ENCODE results near the gene FOLR3. TPM values are rescaled to one million over a fixed set of nuclear protein-coding genes. Genes with fewer than 3 reads are reported as not detected.
"Not testable (repeated sequence)": the region's sequence is repeated elsewhere in the genome, so short reads cannot be mapped to it uniquely, and the experiment has no call there.

The FOLR3 gene
- total RNA-seq, 1 experiment from 2014 or later: not detected

GRCh38 chr11:72164187-72164586 is 28.7 kb downstream of the FOLR3 start:
- Mint-ChIP-seq H3K27me3 (ENCODE audit: low read depth) (peaks cover 18% of the 10 kb centered on the region), H3K36me3 (peaks cover 11% of the 10 kb centered on the region), H3K9me3 (peaks cover 31% of the 10 kb centered on the region)
- POLR2A ChIA-PET; H3K4me3 Mint-ChIP-seq; DNase-seq (ENCODE audit: low spot score); H3K27ac Mint-ChIP-seq; CTCF ChIA-PET; H3K4me1 Mint-ChIP-seq; ATAC-seq: not testable (repeated sequence)

- H3K27ac Mint-ChIP-seq; H3K4me3 Mint-ChIP-seq; H3K27me3 Mint-ChIP-seq (ENCODE audit: low read depth); DNase-seq (ENCODE audit: low spot score); CTCF ChIA-PET; H3K4me1 Mint-ChIP-seq; H3K36me3 Mint-ChIP-seq; POLR2A ChIA-PET; ATAC-seq: not testable (repeated sequence)
- H3K9me3 Mint-ChIP-seq: peaks cover 20% of the 10 kb centered on the region
Measured at GRCh38 chr11:72169046-72169555, 33.6 kb downstream of the FOLR3 start.

GRCh38 chr11:72169754-72170153 is 34.2 kb downstream of the FOLR3 start:
- H3K36me3 Mint-ChIP-seq; H3K4me3 Mint-ChIP-seq; CTCF ChIA-PET; H3K27ac Mint-ChIP-seq; ATAC-seq; H3K27me3 Mint-ChIP-seq (ENCODE audit: low read depth); H3K4me1 Mint-ChIP-seq; DNase-seq (ENCODE audit: low spot score); POLR2A ChIA-PET: not testable (repeated sequence)
- H3K9me3 Mint-ChIP-seq: peaks cover 18% of the 10 kb centered on the region

GRCh38 chr11:72172043-72172442 is 36.5 kb downstream of the FOLR3 start:
- H3K4me3 Mint-ChIP-seq; CTCF ChIA-PET; POLR2A ChIA-PET; H3K4me1 Mint-ChIP-seq; H3K36me3 Mint-ChIP-seq; H3K27me3 Mint-ChIP-seq (ENCODE audit: low read depth); DNase-seq (ENCODE audit: low spot score); H3K27ac Mint-ChIP-seq; ATAC-seq; H3K9me3 Mint-ChIP-seq: not testable (repeated sequence)

GRCh38 chr11:72173291-72173690 is 37.8 kb downstream of the FOLR3 start:
- Mint-ChIP-seq H3K36me3 (no peaks in the 10 kb centered on the region), H3K4me3 (no peak overlapping the region), H3K9me3 (peaks cover under 1% of the 10 kb centered on the region; the same call in 1 of the 2 replicates), H3K27ac (no peak overlapping the region), H3K27me3 (ENCODE audit: low read depth) (peaks cover 3% of the 10 kb centered on the region), H3K4me1 (no peaks in the 10 kb centered on the region)
- POLR2A ChIA-PET: no interaction called here
- CTCF ChIA-PET: no interaction called here
- TF ChIP-seq ZNF423 (CRISPR knock-in tag; IDR thresholded peaks at IDR 0.05) (no peak), ATF1 (CRISPR knock-in tag; IDR thresholded peaks at IDR 0.05) (no peak), NR3C1 (CRISPR knock-in tag; conservative IDR thresholded peaks at IDR 0.05; ENCODE audit: low read depth) (no peak), EMX1 (CRISPR knock-in tag; IDR thresholded peaks at IDR 0.05) (no peak), ZNF232 (CRISPR knock-in tag; IDR thresholded peaks at IDR 0.05) (no peak), HMGA2 (CRISPR knock-in tag; IDR thresholded peaks at IDR 0.05) (no peak), ZNF121 (CRISPR knock-in tag; IDR thresholded peaks at IDR 0.05) (no peak), TCF7 (CRISPR knock-in tag; IDR thresholded peaks at IDR 0.05; ENCODE audit: low read depth) (no peak), ZBTB43 (CRISPR knock-in tag; IDR thresholded peaks at IDR 0.05) (no peak), SMAD4 (CRISPR knock-in tag; IDR thresholded peaks at IDR 0.05) (no peak), ELF4 (CRISPR knock-in tag; IDR thresholded peaks at IDR 0.05; ENCODE audit: low read depth) (no peak), CREB1 (CRISPR knock-in tag; IDR thresholded peaks at IDR 0.05) (no peak), NFYB (CRISPR knock-in tag; conservative IDR thresholded peaks at IDR 0.05; ENCODE audit: low read depth) (no peak), IRF1 (CRISPR knock-in tag; IDR thresholded peaks at IDR 0.05) (no peak), ATF2 (CRISPR knock-in tag; IDR thresholded peaks at IDR 0.05; ENCODE audit: borderline replicate concordance, low read depth) (no peak), PREB (CRISPR knock-in tag; IDR thresholded peaks at IDR 0.05; ENCODE audit: borderline replicate concordance) (no peak)
- TF ChIP-seq, protein P1, sequence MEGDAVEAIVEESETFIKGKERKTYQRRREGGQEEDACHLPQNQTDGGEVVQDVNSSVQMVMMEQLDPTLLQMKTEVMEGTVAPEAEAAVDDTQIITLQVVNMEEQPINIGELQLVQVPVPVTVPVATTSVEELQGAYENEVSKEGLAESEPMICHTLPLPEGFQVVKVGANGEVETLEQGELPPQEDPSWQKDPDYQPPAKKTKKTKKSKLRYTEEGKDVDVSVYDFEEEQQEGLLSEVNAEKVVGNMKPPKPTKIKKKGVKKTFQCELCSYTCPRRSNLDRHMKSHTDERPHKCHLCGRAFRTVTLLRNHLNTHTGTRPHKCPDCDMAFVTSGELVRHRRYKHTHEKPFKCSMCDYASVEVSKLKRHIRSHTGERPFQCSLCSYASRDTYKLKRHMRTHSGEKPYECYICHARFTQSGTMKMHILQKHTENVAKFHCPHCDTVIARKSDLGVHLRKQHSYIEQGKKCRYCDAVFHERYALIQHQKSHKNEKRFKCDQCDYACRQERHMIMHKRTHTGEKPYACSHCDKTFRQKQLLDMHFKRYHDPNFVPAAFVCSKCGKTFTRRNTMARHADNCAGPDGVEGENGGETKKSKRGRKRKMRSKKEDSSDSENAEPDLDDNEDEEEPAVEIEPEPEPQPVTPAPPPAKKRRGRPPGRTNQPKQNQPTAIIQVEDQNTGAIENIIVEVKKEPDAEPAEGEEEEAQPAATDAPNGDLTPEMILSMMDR (IDR thresholded peaks at IDR 0.05): no peak
- TF ChIP-seq, protein P2, sequence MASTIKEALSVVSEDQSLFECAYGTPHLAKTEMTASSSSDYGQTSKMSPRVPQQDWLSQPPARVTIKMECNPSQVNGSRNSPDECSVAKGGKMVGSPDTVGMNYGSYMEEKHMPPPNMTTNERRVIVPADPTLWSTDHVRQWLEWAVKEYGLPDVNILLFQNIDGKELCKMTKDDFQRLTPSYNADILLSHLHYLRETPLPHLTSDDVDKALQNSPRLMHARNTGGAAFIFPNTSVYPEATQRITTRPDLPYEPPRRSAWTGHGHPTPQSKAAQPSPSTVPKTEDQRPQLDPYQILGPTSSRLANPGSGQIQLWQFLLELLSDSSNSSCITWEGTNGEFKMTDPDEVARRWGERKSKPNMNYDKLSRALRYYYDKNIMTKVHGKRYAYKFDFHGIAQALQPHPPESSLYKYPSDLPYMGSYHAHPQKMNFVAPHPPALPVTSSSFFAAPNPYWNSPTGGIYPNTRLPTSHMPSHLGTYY (CRISPR knock-in tag; IDR thresholded peaks at IDR 0.05): no peak
- ATAC-seq: no peak
- DNase-seq (ENCODE audit: low spot score): no peak

Measured in WTC11 (cell line).